Measurements from ENCODE around the gene MEF2A. TPM values are rescaled to one million over a fixed set of nuclear protein-coding genes. Genes with fewer than 3 reads are reported as not detected.

MEF2A gene
- total RNA-seq, 1 donor from 2014 or later: 46.3 TPM

DNA sequence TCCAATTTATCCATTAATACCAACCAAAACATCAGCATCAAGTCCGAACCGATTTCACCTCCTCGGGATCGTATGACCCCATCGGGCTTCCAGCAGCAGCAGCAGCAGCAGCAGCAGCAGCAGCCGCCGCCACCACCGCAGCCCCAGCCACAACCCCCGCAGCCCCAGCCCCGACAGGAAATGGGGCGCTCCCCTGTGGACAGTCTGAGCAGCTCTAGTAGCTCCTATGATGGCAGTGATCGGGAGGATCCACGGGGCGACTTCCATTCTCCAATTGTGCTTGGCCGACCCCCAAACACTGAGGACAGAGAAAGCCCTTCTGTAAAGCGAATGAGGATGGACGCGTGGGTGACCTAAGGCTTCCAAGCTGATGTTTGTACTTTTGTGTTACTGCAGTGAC lies 146.6 kb downstream of the MEF2A start:
- Mint-ChIP-seq H3K9me3 (ENCODE audit: unreplicated experiment) (no peaks in the 10 kb centered on the region), H3K4me3 (ENCODE audit: unreplicated experiment) (no peak overlapping the region), H3K27me3 (ENCODE audit: low read depth, unreplicated experiment) (no peaks in the 10 kb centered on the region), H3K4me1 (ENCODE audit: low read depth, unreplicated experiment) (peaks cover 18% of the 10 kb centered on the region), H3K27ac (ENCODE audit: unreplicated experiment) (no peak overlapping the region), H3K36me3 (ENCODE audit: low read depth, unreplicated experiment) (peaks cover 25% of the 10 kb centered on the region)
- H3K27me3 ChIP-seq (ENCODE audit: insufficient read depth, low read length): no peaks in the 10 kb centered on the region
- FAIRE-seq: no peak
- H4K20me1 ChIP-seq (ENCODE audit: insufficient read depth, low read length): peaks cover 10% of the 10 kb centered on the region
- no peaks in the 10 kb centered on the region for H3K79me2 ChIP-seq (ENCODE audit: insufficient read depth, low read length)
- no peak overlapping the region for H2AFZ ChIP-seq (ENCODE audit: low read depth, low read length)
- TF ChIP-seq, protein P1, sequence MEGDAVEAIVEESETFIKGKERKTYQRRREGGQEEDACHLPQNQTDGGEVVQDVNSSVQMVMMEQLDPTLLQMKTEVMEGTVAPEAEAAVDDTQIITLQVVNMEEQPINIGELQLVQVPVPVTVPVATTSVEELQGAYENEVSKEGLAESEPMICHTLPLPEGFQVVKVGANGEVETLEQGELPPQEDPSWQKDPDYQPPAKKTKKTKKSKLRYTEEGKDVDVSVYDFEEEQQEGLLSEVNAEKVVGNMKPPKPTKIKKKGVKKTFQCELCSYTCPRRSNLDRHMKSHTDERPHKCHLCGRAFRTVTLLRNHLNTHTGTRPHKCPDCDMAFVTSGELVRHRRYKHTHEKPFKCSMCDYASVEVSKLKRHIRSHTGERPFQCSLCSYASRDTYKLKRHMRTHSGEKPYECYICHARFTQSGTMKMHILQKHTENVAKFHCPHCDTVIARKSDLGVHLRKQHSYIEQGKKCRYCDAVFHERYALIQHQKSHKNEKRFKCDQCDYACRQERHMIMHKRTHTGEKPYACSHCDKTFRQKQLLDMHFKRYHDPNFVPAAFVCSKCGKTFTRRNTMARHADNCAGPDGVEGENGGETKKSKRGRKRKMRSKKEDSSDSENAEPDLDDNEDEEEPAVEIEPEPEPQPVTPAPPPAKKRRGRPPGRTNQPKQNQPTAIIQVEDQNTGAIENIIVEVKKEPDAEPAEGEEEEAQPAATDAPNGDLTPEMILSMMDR (IDR thresholded peaks at IDR 0.05; ENCODE audit: insufficient read depth, low read depth, low read length): no peak
- TF ChIP-seq EZH2 (IDR thresholded peaks at IDR 0.05; ENCODE audit: insufficient read depth, low read length): no peak
- no peak overlapping the region for H3K9ac ChIP-seq (ENCODE audit: low read length)
- H3K36me3 ChIP-seq (ENCODE audit: insufficient read depth, low read length): peaks cover 31% of the 10 kb centered on the region
- DNase-seq (ENCODE audit: low read depth): no peak
- no peak overlapping the region for H3K4me2 ChIP-seq (ENCODE audit: low read length)
- H3K9me3 ChIP-seq (ENCODE audit: insufficient read depth, low read depth, low read length): no peaks in the 10 kb centered on the region
- peaks cover 18% of the 10 kb centered on the region for H3K4me1 ChIP-seq (ENCODE audit: insufficient read depth, low read length)
- no peak overlapping the region for H3K27ac ChIP-seq (ENCODE audit: low read depth, low read length)
- no peak overlapping the region for H3K4me3 ChIP-seq (ENCODE audit: insufficient read depth, low read depth, low read length)

GRCh38 chr15:99716540-99717095 lies 150.8 kb downstream of the MEF2A start:
- Mint-ChIP-seq H3K36me3 (ENCODE audit: low read depth, unreplicated experiment) (peaks cover 8% of the 10 kb centered on the region), H3K27me3 (ENCODE audit: low read depth, unreplicated experiment) (no peaks in the 10 kb centered on the region), H3K27ac (ENCODE audit: unreplicated experiment) (no peak overlapping the region), H3K4me3 (ENCODE audit: unreplicated experiment) (no peak overlapping the region), H3K4me1 (ENCODE audit: low read depth, unreplicated experiment) (peaks cover 13% of the 10 kb centered on the region), H3K9me3 (ENCODE audit: unreplicated experiment) (no peaks in the 10 kb centered on the region)
- DNase-seq (ENCODE audit: low read depth) (no peak), FAIRE-seq (no peak)
- Histone ChIP-seq H3K4me3 (ENCODE audit: insufficient read depth, low read depth, low read length) (no peak overlapping the region), H4K20me1 (ENCODE audit: insufficient read depth, low read length) (peaks cover 27% of the 10 kb centered on the region), H3K27me3 (ENCODE audit: insufficient read depth, low read length) (no peaks in the 10 kb centered on the region), H3K79me2 (ENCODE audit: insufficient read depth, low read length) (no peaks in the 10 kb centered on the region), H3K27ac (ENCODE audit: low read depth, low read length) (no peak overlapping the region), H3K36me3 (ENCODE audit: insufficient read depth, low read length) (peaks cover 21% of the 10 kb centered on the region), H3K4me2 (ENCODE audit: low read length) (no peak overlapping the region), H3K9ac (ENCODE audit: low read length) (no peak overlapping the region), H2AFZ (ENCODE audit: low read depth, low read length) (no peak overlapping the region), H3K9me3 (ENCODE audit: insufficient read depth, low read depth, low read length) (no peaks in the 10 kb centered on the region), H3K4me1 (ENCODE audit: insufficient read depth, low read length) (peaks cover 10% of the 10 kb centered on the region)
- TF ChIP-seq, protein P1 (IDR thresholded peaks at IDR 0.05; ENCODE audit: insufficient read depth, low read depth, low read length): no peak
- no peak for TF ChIP-seq EZH2 (IDR thresholded peaks at IDR 0.05; ENCODE audit: insufficient read depth, low read length)

DNA sequence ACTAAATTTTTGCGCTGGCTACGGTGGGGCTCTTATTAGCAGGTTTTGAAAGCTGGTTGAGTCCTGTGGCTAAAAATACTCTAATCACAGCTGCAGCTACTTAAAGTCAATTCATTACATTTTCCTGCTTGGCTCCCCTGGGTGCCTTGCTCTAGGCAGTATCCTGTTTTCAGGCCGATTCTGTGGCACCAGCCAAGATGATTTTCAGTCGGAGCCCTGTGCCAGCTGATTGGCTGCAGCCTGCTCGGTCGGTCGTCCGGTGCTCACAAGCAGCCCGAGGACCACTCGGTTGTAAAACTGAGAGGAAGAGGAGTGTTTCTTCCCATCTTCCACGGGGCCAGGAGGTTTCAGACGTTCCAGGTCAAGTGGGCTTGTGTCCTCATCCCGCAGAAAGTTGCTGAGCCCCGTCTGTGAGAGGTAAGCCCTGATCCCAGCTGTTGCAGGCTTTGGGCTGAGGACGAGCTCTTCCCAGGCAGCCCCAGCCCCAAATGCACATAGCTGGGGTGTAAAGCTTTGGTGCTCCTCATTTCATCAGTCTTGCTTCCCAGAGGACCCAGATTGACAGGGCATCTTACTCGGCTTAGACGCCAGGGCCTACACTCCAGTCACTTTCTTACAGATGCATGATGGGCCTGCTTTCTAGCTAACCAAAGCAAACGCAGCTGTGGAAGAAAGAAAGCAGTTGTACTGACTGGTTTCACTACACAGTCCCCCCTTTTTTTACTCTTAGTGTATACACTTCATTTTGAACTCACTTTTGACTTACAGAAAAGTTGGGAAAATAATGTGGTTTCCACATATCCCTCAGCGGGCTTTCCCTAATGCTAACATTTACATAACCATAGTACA lies 151.6 kb downstream of the MEF2A start:
- peaks cover 29% of the 10 kb centered on the region for H4K20me1 ChIP-seq (ENCODE audit: insufficient read depth, low read length)

More for the DNA sequence above, 151.6 kb downstream of the MEF2A start:
- H3K4me3 Mint-ChIP-seq (ENCODE audit: unreplicated experiment): no peak overlapping the region
- Histone ChIP-seq H3K27ac (ENCODE audit: low read depth, low read length) (no peak overlapping the region), H2AFZ (ENCODE audit: low read depth, low read length) (no peak overlapping the region), H3K9ac (ENCODE audit: low read length) (no peak overlapping the region), H3K4me3 (ENCODE audit: insufficient read depth, low read depth, low read length) (no peak overlapping the region), H3K9me3 (ENCODE audit: insufficient read depth, low read depth, low read length) (no peaks in the 10 kb centered on the region), H3K36me3 (ENCODE audit: insufficient read depth, low read length) (peaks cover 18% of the 10 kb centered on the region), H3K4me2 (ENCODE audit: low read length) (no peak overlapping the region), H3K79me2 (ENCODE audit: insufficient read depth, low read length) (no peaks in the 10 kb centered on the region), H3K27me3 (ENCODE audit: insufficient read depth, low read length) (no peaks in the 10 kb centered on the region), H3K4me1 (ENCODE audit: insufficient read depth, low read length) (peaks cover 10% of the 10 kb centered on the region)
- H3K27ac Mint-ChIP-seq (ENCODE audit: unreplicated experiment): no peak overlapping the region
- TF ChIP-seq, protein P1 (IDR thresholded peaks at IDR 0.05; ENCODE audit: insufficient read depth, low read depth, low read length): no peak
- no peak for TF ChIP-seq EZH2 (IDR thresholded peaks at IDR 0.05; ENCODE audit: insufficient read depth, low read length)
- peaks cover 15% of the 10 kb centered on the region for H3K36me3 Mint-ChIP-seq (ENCODE audit: low read depth, unreplicated experiment)
- DNase-seq (ENCODE audit: low read depth) (no peak), FAIRE-seq (no peak)
- peaks cover 13% of the 10 kb centered on the region for H3K4me1 Mint-ChIP-seq (ENCODE audit: low read depth, unreplicated experiment)
- H3K27me3 Mint-ChIP-seq (ENCODE audit: low read depth, unreplicated experiment): no peaks in the 10 kb centered on the region
- peaks cover 2% of the 10 kb centered on the region for H3K9me3 Mint-ChIP-seq (ENCODE audit: unreplicated experiment)
